ENCODE measurements around the gene RUNX1. TPM values are rescaled to one million over a fixed set of nuclear protein-coding genes. Genes with fewer than 3 reads are reported as not detected.
A peak's percentile ranks its signal among the peaks of the same experiment; 100 is the strongest.
"Not testable (repeated sequence)": the region's sequence is repeated elsewhere in the genome, so short reads cannot be mapped to it uniquely, and the experiment has no call there.

The RUNX1 gene
- total and polyA plus RNA-seq, 3 experiments from 2014 or later = 22.0 to 41.5 (median 40.3) TPM

DNA sequence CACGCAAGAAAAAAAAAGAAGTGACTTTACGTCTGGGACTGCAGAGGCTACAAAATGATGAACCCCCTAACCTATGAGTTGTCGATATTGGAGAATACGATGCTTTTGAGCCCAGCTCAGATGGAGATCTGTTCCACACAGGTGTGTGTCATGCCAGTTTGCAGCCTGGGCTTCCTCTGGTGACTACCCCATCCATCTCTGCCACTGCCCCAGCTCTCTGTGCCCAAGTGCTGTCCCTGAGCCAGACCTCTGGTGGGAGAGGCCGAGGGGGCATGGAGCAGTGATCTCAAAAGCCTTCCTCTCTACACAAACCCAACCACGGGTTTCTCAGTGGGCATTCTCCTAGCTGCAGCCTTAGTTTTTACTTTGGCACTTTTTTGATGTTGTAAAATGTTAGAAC is 239.3 kb downstream of the RUNX1 start:
- no peaks in the 10 kb centered on the region for H3K9me3 ChIP-seq (ENCODE audit: low read length)
- H3K4me1 Mint-ChIP-seq = peaks cover 89 to 99% (median 98%) of the 10 kb centered on the region in 3 donors
- no peak overlapping the region for H3K27ac ChIP-seq (ENCODE audit: low read depth, low read length)
- no peak overlapping the region for H3K4me3 ChIP-seq (ENCODE audit: low read length)
- H3K4me1 ChIP-seq (ENCODE audit: insufficient read depth, low read length) = peaks cover 68% of the 10 kb centered on the region
- ChIA-PET CTCF (no interaction called here), POLR2A (no interaction called here)
- peaks cover 0 to 42% (median 11%) of the 10 kb centered on the region in 3 donors for H3K36me3 Mint-ChIP-seq
- H3K36me3 ChIP-seq (ENCODE audit: insufficient read depth, low read length) = peaks cover 12% of the 10 kb centered on the region
- no peaks in the 10 kb centered on the region for H3K27me3 ChIP-seq (ENCODE audit: insufficient read depth, low read length, poor library complexity, severe bottlenecking)
- H3K27me3 Mint-ChIP-seq = no peaks in the 10 kb centered on the region
- H3K9me3 Mint-ChIP-seq = peaks cover 0 to 4% (median 0%) of the 10 kb centered on the region in 5 donors
- no peak for DNase-seq
- peak overlapping the region in 7 of 8 donors; percentile 11 to 98 (median 95) for H3K27ac Mint-ChIP-seq
- peak overlapping the region in 6 of 7 donors; percentile 11 to 75 (median 30) for H3K4me3 Mint-ChIP-seq

DNA sequence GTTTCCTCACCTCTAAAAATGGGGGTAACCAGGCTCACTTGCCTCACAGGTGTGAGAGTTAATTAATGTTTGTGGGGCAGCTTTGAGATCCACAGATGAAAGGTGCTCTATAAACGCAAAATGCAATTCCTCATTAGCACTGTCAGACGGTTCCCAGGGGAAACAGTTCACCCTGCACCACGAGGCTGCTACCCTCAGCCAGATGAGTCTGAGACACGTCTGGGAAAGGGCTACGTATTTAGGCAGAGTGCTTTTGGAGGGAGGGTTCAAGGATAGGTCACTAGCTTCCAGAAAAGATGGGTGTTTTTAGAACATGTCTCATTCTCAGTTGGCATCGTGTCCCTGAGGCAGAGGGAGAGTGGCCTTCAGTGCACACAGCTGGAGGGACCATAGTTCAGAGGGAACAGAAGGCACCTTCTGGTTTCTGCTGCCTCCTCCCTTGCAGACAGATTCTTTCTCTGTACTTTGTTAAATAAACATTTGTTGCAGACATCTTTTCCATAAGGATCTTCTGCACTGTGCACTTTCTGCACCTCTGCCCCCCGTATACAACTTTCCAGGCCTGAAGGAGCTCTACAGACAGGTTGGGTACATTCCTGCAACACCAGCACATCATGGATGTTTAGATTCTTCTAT is 240.4 kb downstream of the RUNX1 start:
- H3K4me1 ChIP-seq (ENCODE audit: insufficient read depth, low read length) = peaks cover 64% of the 10 kb centered on the region
- H3K4me1 Mint-ChIP-seq = peaks cover 88 to 98% (median 97%) of the 10 kb centered on the region in 3 donors

GRCh38 chr21:34807881-34808568 is 241.1 kb downstream of the RUNX1 start:
- peak overlapping the region; percentile 53 for H3K27ac ChIP-seq (ENCODE audit: low read depth, low read length)
- H3K4me3 Mint-ChIP-seq = peak overlapping the region; percentile 28 to 83 (median 67)
- H3K27me3 Mint-ChIP-seq = no peaks in the 10 kb centered on the region
- peak in 4 of 5 donors; percentile 48 to 78 (median 55) for DNase-seq
- ChIA-PET POLR2A (interaction anchor here (0.6 to 1.7 kb wide), 6 partner anchors 80 to 1333 kb away, joined by 3 to 6 read pairs (median 3); no protein-coding TSS in a partner anchor), CTCF (interaction anchor here (1.2 kb wide), 1 partner anchor 10 kb away, joined by 3 read pairs; no protein-coding TSS in a partner anchor)
- H3K4me3 ChIP-seq (ENCODE audit: low read length) = no peak overlapping the region
- peaks cover 0 to 29% (median 6%) of the 10 kb centered on the region in 3 donors for H3K36me3 Mint-ChIP-seq
- no peaks in the 10 kb centered on the region for H3K27me3 ChIP-seq (ENCODE audit: insufficient read depth, low read length, poor library complexity, severe bottlenecking)
- H3K4me1 Mint-ChIP-seq = peaks cover 83 to 94% (median 92%) of the 10 kb centered on the region in 3 donors
- H3K36me3 ChIP-seq (ENCODE audit: insufficient read depth, low read length) = peaks cover 7% of the 10 kb centered on the region
- H3K9me3 ChIP-seq (ENCODE audit: low read length) = no peaks in the 10 kb centered on the region
- H3K9me3 Mint-ChIP-seq = peaks cover 0 to 4% (median 0%) of the 10 kb centered on the region in 5 donors
- peaks cover 57% of the 10 kb centered on the region for H3K4me1 ChIP-seq (ENCODE audit: insufficient read depth, low read length)
- H3K27ac Mint-ChIP-seq = peak overlapping the region; percentile 89 to 98 (median 96)

More for the DNA sequence above, 240.4 kb downstream of the RUNX1 start:
- H3K9me3 ChIP-seq (ENCODE audit: low read length) = no peaks in the 10 kb centered on the region
- H3K36me3 Mint-ChIP-seq = peaks cover 0 to 36% (median 9%) of the 10 kb centered on the region in 3 donors
- H3K36me3 ChIP-seq (ENCODE audit: insufficient read depth, low read length) = peaks cover 8% of the 10 kb centered on the region
- H3K27me3 ChIP-seq (ENCODE audit: insufficient read depth, low read length, poor library complexity, severe bottlenecking) = no peaks in the 10 kb centered on the region
- peak overlapping the region; percentile 28 to 83 (median 67) for H3K4me3 Mint-ChIP-seq
- peaks cover 0 to 4% (median 0%) of the 10 kb centered on the region in 5 donors for H3K9me3 Mint-ChIP-seq
- DNase-seq = no peak
- ChIA-PET POLR2A (interaction anchor here (0.7 to 1.2 kb wide), 4 partner anchors 166 to 861 kb away, joined by 3 read pairs; no protein-coding TSS in a partner anchor), CTCF (no interaction called here)
- H3K27ac ChIP-seq (ENCODE audit: low read depth, low read length) = peak overlapping the region; percentile 51
- peak overlapping the region; percentile 8 for H3K4me3 ChIP-seq (ENCODE audit: low read length)
- H3K27me3 Mint-ChIP-seq = no peaks in the 10 kb centered on the region
- H3K27ac Mint-ChIP-seq = peak overlapping the region; percentile 89 to 98 (median 96)

DNA sequence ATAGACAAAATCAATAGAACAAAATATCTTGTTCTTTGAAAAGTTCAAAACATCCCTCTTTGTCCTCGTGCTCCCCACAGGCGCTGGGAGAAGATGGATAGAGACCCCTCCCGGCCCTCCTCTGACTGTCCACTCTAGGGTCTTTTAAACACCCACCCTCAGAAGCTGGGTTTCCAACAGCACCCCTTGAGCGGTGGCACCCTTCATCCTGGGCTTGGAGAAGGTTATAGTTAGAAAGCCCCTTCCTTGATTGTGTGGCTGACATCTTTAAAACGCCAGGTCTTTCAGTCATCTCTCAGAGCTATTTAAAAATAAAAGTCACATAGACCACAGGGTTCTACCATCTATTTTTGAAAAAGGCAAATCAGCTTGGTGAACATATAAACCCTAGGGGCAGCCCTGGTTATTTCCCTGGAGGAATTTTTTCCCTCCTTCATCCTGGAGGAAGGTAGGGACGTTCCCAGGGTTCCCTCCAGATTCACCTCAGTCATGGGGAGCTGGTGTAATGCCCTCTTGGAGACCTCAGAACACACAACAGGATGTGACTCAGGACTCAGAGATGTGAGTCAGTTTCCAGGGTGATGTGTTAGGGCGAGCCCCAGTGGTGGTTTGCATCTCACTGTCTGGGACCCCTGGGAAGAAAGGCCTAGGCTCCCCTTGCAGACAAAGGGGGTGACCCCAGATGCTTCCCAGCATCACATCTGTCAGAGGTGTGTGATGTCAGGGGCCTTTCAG is 241.8 kb downstream of the RUNX1 start:
- peaks cover 53% of the 10 kb centered on the region for H3K4me1 ChIP-seq (ENCODE audit: insufficient read depth, low read length)
- peaks cover 7% of the 10 kb centered on the region for H3K36me3 ChIP-seq (ENCODE audit: insufficient read depth, low read length)
- H3K9me3 ChIP-seq (ENCODE audit: low read length) = no peaks in the 10 kb centered on the region
- H3K27me3 ChIP-seq (ENCODE audit: insufficient read depth, low read length, poor library complexity, severe bottlenecking) = no peaks in the 10 kb centered on the region
- H3K27me3 Mint-ChIP-seq = no peaks in the 10 kb centered on the region
- peak overlapping the region; percentile 89 to 98 (median 96) for H3K27ac Mint-ChIP-seq
- CTCF ChIA-PET = interaction anchor here (1.2 kb wide), 1 partner anchor 9 kb away, joined by 3 read pairs; no protein-coding TSS in a partner anchor
- H3K9me3 Mint-ChIP-seq = peaks cover 0 to 4% (median 0%) of the 10 kb centered on the region in 5 donors
- POLR2A ChIA-PET = interaction anchor here (0.6 to 1.7 kb wide), 3 partner anchors 80 to 1334 kb away, joined by 3 to 6 read pairs (median 5); no protein-coding TSS in a partner anchor
- peak overlapping the region; percentile 53 for H3K27ac ChIP-seq (ENCODE audit: low read depth, low read length)
- peaks cover 81 to 94% (median 92%) of the 10 kb centered on the region in 3 donors for H3K4me1 Mint-ChIP-seq
- DNase-seq = peak; percentile 4 to 84 (median 59)
- peaks cover 0 to 32% (median 4%) of the 10 kb centered on the region in 3 donors for H3K36me3 Mint-ChIP-seq
- no peak overlapping the region for H3K4me3 ChIP-seq (ENCODE audit: low read length)
- peak overlapping the region; percentile 28 to 75 (median 67) for H3K4me3 Mint-ChIP-seq

DNA sequence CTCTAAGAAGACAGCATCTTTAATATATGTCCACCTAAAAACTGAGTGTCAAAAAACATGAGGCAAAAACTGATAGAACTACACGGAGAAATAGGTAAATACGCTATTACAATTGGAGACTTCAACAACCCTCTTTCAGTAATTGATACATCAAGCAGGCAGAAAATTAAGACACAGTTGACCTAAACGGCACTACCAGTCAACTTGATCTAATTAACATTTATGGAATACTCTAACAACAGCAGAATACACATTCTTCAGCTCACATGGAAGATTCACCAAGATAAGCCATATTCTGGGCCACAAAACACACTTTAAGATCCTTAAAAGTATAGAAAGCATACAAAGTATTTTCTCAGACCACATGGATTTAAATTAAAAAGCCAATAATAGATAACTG is 242.7 kb downstream of the RUNX1 start:
- no peak for DNase-seq
- Histone ChIP-seq H3K4me1 (ENCODE audit: insufficient read depth, low read length) (peaks cover 44% of the 10 kb centered on the region), H3K4me3 (ENCODE audit: low read length) (no peak overlapping the region), H3K27me3 (ENCODE audit: insufficient read depth, low read length, poor library complexity, severe bottlenecking) (no peaks in the 10 kb centered on the region), H3K9me3 (ENCODE audit: low read length) (no peaks in the 10 kb centered on the region), H3K27ac (ENCODE audit: low read depth, low read length) (no peak overlapping the region), H3K36me3 (ENCODE audit: insufficient read depth, low read length) (peaks cover 13% of the 10 kb centered on the region)
- Mint-ChIP-seq H3K36me3 (peaks cover 0 to 35% (median 4%) of the 10 kb centered on the region in 3 donors), H3K27ac (peak overlapping the region; percentile 62 to 98 (median 96)), H3K9me3 (peaks cover 0 to 4% (median 0%) of the 10 kb centered on the region in 5 donors), H3K27me3 (no peaks in the 10 kb centered on the region), H3K4me1 (peaks cover 78 to 94% (median 92%) of the 10 kb centered on the region in 3 donors), H3K4me3 (no peak overlapping the region)
- CTCF ChIA-PET = no interaction called here
- POLR2A ChIA-PET = interaction anchor here (1.7 kb wide), 1 partner anchor 81 kb away, joined by 5 read pairs; no protein-coding TSS in a partner anchor

DNA sequence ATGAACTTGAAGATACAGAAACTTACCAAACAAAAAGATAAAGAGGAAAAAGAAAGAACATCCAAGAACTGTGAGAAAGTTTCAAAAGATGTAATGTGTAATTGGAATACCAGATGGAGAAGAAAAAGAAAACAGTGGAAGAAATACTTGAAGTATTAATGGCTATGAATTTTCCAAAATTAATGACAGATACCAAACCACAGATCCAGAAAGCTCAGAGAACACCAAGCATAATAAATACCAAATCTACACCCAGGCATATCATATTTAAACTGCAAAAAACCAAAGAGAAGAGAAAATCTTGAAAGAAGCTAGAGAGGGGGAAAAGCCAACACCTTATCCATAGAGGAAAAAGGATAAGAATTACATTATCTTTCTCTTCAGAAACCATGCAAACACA is 243.9 kb downstream of the RUNX1 start:
- Mint-ChIP-seq H3K4me3 (peak overlapping the region in 1 of 7 donors; percentile 3), H3K27me3 (no peaks in the 10 kb centered on the region), H3K4me1 (peaks cover 65 to 85% (median 84%) of the 10 kb centered on the region in 3 donors), H3K9me3 (peaks cover 0 to 4% (median 0%) of the 10 kb centered on the region in 5 donors), H3K27ac (peak overlapping the region in 7 of 8 donors; percentile 18 to 98 (median 68)), H3K36me3 (peaks cover 0 to 38% (median 4%) of the 10 kb centered on the region in 3 donors)
- POLR2A ChIA-PET = no interaction called here
- Histone ChIP-seq H3K27ac (ENCODE audit: low read depth, low read length) (no peak overlapping the region), H3K36me3 (ENCODE audit: insufficient read depth, low read length) (peaks cover 7% of the 10 kb centered on the region), H3K4me3 (ENCODE audit: low read length) (no peak overlapping the region), H3K9me3 (ENCODE audit: low read length) (no peaks in the 10 kb centered on the region), H3K4me1 (ENCODE audit: insufficient read depth, low read length) (peaks cover 31% of the 10 kb centered on the region), H3K27me3 (ENCODE audit: insufficient read depth, low read length, poor library complexity, severe bottlenecking) (no peaks in the 10 kb centered on the region)
- DNase-seq = no peak
- CTCF ChIA-PET = no interaction called here

GRCh38 chr21:34804584-34804983 is 244.5 kb downstream of the RUNX1 start:
- peaks cover 0 to 42% (median 4%) of the 10 kb centered on the region in 3 donors for H3K36me3 Mint-ChIP-seq
- CTCF ChIA-PET = interaction anchor here (1.1 kb wide), 1 partner anchor 596 kb away, joined by 3 read pairs; no protein-coding TSS in a partner anchor
- H3K9me3 Mint-ChIP-seq; POLR2A ChIA-PET; H3K27me3 ChIP-seq (ENCODE audit: insufficient read depth, low read length, poor library complexity, severe bottlenecking); H3K27me3 Mint-ChIP-seq; H3K4me3 ChIP-seq (ENCODE audit: low read length); H3K36me3 ChIP-seq (ENCODE audit: insufficient read depth, low read length); H3K9me3 ChIP-seq (ENCODE audit: low read length); H3K4me3 Mint-ChIP-seq; DNase-seq; H3K27ac ChIP-seq (ENCODE audit: low read depth, low read length): not testable (repeated sequence)
- H3K27ac Mint-ChIP-seq = peak overlapping the region in 6 of 8 donors; percentile 28 to 98 (median 64)
- peaks cover 59 to 79% (median 78%) of the 10 kb centered on the region in 3 donors for H3K4me1 Mint-ChIP-seq
- peaks cover 25% of the 10 kb centered on the region for H3K4me1 ChIP-seq (ENCODE audit: insufficient read depth, low read length)
